TTC549 (cell line): ENCODE measurements around the gene NKX2-2.
"Not testable (repeated sequence)": the region's sequence is repeated elsewhere in the genome, so short reads cannot be mapped to it uniquely, and the experiment has no call there.

Experiments
- FAIRE-seq: peaks from 2 replicates; lab custom pipeline; 2012; peaks lifted over from hg19 to GRCh38; lab: Jason Lieb, UNC

Gene NKX2-2

DNA sequence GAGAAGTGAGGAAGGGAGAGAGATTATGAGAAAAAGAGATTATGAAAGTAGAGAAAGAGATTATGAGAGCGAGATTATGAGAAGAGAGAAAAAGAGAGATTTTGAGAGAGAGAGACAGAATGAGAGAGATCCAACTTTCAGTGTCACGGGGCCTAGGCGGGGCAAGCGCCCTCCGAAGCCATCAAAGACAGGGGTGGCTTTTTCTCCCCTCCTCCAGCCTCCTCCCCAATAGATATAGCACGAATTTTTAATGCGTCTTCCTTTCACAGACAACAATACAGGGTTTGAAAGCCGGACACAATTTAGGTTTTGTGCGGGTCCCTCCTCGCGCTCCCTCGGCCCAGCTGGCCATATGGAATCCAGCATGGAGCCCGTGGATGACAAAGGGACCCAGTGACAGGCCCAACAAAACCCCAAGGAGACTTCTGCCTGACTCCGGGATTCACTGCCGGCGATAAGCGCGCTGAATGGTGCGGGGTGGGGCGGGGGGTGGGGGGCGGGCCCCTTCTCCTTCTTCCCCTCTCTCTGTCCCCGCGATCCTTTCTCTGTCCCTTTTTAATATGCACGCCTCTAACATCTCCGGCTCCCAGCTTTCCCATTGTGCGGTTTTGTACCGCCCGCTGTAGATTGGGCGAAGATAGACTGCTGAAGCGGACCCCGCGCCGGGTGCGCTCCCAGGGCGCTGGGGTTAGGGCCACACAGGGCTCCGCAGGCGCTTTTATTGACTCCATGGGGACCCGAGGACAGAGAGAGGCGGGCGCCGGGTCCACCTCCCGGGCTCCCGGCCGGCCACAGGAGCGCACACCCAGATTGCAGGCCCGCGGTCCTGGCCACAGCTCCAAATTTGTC lies 5.4 kb downstream of the NKX2-2 start:
- FAIRE-seq: no peak

DNA sequence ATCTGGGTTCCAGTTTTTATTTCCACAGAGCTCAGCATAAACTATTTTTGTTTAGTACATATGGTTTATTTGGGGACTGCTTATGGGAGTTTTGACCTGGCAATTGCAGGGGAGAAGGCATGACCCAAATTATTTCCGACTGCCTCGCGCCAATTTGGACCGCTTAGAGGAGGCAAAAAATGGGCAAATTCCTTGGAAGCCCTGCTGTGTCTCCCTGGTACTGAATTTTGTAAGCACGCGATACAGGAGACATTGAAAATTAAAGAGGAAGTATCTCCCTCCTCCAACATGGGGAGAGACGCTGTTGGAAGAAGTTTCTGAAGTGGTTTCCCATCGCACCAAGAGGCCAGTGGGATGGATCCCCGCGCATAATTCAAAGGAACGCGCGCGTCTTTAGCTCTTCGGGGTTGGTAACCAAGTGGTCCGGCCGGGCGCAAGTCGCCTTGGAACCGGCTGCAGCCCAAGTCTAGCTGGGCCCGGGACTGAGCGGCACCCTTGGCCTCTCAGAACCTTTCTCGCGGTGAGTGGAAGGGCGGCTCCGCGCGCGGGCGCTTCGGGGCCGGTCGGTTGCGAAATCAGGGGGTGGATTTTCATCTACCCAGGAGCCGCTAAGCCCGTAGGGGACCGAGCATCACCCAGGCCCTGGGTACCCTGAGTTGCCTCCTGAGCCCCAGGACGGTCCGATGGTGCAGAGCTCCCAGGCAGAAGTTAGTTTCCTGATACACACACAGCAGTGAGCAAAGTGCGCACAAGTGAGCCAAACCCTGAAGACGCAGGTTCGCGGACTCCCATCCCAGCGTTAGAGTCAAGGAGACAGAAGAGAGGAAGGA lies 6.2 kb downstream of the NKX2-2 start:
- FAIRE-seq: no peak

DNA sequence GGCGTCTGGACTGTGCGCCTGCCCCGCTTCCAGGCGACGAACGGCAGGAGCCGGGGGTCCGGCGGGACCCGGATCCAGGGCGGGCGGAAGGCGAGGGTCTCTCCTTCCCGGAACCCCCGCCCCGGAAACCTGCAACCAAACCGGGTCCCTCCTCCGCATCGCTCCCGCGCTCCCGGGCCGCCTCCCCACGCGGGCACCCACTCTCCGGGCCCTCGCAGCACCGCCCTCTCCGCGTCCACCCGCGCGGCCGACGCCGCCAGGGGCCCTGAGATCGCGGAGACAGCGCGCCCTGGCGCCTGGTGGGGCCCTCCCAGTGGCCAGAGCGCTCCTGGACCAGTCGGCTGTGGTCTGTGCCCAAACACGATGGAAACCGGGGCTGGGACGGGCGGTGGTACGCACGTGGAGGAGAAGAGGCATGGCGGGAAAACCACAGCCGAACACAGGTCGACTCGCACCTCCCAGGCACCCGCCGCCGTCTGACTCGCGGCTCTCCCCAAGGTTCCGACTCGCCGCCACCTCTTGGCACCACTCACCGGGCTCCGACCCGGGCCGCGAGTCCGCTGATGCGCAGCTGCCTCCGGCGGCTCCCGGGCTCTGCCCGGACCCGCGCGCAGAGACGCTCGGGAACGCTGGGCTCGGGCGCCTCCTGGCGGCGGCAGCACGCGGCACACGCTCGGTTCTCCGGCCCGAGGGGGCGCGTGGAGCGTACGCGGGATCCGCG lies 7.9 kb downstream of the NKX2-2 start:
- FAIRE-seq: no peak

DNA sequence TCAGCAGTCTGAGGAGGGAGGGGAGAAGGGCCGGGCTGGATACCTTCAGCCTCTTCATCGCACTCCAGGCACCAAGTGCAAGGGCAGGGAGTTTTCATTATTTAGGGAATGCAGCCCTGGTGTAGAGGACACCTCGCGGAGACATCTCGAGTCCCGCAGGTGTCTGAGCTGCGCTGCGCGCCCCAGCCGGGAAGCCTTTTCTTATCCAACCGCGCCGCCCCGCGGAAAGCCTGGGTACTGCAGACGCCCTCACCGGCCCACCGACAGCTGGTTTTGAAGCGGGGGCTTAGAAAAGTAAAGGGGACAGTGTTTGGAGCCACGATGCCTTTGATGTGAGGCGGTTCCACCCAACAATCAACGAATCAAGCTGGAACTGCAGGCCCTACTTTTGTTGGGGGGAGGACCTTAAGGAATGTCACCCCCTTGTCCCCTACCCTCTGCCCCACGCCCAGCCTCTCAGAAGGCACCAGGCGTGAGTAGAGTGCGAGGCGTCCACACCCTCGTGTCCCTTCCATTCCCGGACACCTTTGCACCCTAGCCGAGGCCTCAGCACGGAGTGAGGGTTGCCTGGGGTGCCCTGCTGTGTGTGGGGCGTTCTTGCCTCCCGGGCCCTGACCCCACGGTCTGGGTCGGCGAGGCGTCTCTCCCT lies 8.6 kb downstream of the NKX2-2 start:
- no peak for FAIRE-seq

DNA sequence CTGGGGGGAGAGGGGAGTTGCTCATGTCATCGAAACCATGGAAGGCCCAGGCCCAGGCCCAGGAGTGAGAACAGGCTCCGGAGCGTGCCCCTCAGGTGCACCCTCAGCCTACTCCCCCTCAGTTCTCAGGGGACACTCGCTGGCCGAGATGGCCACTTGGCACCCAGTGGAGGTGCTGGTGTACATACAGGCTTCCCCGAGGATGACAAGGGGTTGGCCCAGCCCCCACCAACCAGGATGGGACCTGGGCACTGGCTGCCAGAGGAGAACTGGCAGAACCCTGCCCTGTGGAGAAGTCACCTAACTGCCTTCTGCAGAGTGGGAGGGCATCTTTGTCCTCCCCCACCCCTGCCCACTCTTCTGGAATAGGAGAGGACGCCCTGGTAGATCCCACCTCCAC lies 9.5 kb downstream of the NKX2-2 start:
- FAIRE-seq: no peak

DNA sequence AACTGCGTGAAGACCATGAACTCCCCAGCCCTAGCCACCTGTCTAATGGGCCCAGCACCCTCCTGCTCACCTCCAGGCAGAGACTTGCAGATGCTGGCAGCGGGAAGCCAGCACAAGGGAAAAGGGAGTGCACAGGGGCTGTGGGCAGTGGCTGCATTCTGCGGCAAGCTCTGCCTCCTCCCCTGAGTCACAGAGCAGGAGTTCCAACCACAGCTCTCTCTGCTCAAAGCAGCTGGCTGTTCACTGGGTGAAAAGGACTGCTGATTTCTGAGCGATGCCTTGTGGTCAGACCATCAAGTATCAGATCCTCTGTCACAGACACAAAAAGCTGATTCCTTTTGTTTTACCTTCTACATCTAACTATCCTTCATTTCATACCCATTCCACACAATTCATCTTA lies 10.5 kb downstream of the NKX2-2 start:
- FAIRE-seq: no peak

DNA sequence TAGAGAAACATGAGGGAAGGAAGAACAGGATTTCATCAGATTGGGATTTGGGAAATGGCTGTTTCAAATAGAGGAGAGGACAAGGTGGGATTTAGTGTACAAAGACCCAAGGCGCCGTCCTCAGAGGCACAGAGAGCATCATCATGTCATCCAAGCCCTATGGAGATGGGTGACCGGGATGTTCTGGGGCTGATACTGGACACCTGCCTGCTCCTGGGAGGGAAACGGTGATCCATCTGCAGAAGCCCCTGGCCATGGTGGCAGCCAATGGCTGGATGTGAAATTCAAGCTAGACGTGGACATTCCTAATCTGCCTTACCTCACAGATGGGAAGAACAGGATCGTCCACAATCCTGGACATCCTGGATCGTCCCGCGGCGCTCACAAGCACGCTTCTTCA lies 12.7 kb downstream of the NKX2-2 start:
- FAIRE-seq: no peak

DNA sequence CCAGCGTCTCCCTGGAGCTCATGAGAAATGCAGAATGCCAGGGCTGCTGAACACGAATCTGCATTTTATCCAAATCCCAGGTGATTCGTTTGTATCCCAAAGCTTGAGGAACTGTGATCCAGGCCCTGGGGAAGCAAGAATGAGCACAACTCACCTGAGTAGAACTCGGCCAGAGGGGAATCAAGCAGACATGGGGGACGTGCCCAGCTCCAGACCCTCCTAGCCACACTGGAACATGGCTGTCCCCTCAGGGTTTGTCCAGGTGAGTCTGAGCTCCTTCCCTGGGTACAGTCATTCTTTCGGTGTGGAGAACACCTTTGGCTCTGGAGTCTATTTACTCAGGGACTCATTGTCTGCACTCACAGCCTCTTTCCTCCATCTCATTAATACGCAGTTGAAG lies 13.3 kb downstream of the NKX2-2 start:
- FAIRE-seq: no peak

DNA sequence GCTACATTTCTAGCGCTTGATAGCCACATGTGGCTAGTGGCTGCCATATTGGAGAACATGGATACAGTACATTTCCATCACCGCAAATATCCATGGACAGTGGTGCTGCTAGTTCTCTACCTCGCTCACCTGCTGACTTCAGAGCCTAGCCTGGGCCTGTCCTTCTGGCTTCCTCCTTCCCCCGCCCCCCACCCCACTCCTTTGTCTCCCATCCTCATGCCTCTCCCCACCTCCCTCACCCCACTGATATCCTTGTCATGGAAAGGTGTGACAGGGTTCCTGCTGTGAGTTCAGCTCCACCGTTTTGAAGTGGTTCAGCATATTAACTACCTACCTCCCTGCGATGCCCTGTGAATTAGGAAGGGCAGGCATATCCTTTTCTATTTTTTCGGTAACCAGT lies 14.2 kb downstream of the NKX2-2 start:
- no peak for FAIRE-seq

DNA sequence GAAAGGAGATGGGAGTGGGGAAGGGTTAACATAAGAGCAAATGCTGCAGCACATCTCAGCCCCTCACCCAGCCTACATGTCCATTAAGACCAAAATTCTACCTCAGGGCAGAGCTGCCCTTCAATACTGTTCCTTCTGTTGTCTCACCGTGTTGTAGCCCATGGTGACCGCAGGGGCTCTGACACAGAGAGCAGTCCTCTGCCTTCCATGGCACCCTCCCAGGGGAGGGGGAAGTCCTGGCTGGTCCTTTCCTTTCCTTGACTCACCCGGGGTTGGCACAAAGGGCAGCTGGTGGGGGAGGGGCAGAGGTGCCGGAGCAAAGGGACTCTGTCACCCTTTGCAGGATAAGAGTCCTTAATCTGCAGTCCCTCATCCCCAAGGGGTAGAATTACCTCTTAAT lies 15.2 kb downstream of the NKX2-2 start:
- FAIRE-seq: no peak

DNA sequence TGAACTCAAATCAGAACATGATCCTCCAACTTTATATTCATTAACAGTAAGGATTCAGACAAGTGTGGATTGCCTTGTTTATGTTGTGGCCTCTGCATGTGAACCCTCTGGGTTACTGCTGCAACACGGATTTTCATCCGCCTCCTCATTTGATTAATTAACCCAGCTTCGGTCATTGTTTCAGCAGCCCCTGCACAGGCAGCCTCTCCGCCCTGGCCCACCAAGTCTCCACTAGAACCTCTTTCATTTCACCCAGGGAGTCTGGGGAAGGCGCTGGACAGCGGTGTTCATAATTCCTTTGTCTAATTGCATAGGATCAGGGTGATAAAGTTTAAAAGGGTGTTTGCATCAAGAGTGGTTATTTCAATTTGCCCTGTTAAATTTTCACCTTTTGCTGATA lies 15.7 kb downstream of the NKX2-2 start:
- FAIRE-seq: no peak

DNA sequence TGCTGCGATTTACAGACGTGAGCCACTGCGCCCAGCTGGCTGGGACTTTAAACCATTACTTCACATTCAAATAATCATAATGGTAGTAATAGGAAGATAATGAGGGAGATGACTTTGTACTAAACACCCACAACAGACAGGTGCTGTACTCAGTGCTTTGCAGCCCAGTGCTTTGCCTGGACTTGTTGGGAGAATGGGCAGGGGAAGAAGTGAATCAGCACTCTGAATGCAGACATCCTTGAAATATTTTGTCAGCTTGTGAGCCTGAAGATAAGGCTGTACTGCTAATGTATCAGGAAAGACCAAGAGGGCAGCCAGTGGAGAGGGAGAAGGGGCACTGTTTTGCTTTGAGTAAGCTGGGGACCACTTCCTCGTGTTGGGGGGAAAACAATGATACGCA lies 17.4 kb downstream of the NKX2-2 start:
- no peak for FAIRE-seq

DNA sequence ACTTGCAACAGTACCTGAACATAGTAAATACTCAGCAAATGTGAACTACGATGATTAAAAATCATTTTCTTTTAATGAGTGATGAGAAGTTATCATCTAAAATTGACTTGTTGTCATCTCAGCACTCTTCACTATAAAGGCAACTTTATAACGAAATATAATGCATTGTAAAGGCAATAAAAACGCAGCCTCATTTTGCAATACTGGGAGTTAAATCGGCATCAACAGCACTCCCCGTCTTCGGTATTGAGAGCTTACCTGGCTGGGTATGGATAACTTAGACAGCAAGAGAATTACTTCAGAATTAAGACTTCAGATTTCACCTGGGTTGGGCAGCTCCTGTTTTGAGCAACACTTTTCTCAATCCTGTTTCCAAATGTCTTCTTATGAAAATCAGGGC lies 20.8 kb downstream of the NKX2-2 start:
- no peak for FAIRE-seq

DNA sequence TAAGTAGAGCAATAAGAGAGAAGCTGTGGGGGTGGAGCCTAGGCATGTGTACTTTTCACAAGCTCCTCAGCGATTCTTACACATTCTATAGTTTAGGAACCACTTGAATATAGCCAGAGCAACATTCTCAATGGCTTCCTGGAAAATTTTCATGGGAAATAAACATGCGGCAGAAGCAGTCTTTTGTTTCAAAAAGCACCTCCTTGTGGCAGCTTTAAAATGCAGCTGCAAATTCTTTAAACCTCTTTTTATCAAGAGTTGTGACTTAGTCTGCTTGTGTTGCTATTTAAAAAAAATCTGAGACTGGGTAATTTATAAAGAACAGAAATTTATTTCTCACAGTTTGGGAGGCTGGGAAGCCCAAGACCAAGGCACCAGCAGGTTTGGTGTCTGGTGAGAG lies 23.8 kb downstream of the NKX2-2 start:
- no peak for FAIRE-seq

DNA sequence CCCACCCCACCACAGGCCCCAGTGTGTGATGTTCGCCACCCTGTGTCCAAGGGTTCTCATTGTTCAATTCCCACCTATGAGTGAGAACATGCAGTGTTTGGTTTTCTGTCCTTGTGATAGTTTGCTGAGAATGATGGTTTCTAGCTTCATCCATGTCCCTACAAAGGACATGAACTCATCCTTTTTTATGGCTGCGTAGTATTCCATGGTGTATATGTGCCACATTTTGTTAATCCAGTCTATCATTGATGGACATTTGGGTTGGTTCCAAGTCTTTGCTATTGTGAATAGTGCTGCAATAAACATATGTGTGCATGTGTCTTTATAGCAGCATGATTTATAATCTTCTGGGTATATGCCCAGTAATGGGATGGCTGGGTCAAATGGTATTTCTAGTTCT lies 33.7 kb downstream of the NKX2-2 start:
- FAIRE-seq: not testable (repeated sequence)

DNA sequence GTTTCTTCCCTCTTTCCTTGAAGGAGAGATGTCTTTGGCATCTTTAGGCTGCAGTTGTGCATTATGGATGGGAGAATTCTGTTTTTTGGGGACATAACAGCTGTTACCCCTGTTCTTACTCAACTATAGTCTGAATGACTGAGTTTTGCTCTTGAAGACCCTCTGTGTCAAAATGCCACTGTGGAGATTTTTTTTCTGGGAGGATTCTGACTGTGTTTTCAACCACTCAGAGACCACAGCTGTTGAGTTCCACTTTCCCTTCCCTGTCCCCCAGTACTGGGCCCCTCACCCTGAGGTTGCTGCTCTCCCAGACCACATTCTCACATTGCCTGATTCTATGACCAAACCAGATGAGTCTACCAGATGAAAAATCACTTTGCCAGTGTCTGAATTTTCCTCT lies 48.1 kb downstream of the NKX2-2 start:
- no peak for FAIRE-seq

DNA sequence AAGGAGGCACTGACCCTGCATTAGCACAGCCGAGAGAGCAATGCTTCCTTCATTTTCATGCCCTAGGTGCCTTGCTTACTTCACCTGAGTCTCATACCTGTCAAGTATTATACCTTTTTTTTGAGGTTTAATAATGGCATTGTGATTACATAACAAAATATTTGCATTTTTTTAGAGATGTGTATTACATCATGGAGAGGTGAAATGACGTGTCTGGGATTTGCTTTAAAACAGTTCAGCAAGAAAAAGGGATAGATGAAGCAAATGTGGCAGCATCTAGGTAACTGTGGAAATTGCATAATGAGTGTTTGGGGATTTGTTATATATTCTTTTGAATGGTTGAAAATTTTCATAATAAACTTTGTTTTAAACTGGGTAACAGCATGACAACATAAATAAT lies 48.9 kb downstream of the NKX2-2 start:
- no peak for FAIRE-seq
